Measurements from ENCODE around the gene VWA5B1.

The VWA5B1 gene

DNA sequence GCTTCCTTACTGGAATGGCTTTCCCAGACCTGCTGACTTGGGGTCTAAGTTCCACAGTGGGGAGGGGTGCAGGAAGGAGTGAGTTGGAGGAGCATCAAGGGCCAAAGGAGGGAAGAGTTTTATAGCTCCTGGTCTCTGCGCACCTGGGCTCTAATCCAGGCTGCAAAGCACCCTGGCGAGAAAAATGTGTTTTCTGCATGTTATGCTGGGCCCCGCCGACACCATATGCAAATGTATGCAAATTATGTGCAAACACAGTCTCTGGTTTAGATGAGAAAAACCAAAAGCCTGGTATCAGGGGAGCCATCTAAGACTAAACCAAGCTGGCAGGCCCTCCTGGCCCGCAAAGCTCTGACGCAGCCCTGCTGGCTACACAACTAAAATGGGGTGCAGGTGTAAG lies 95.0 kb downstream of the VWA5B1 start:
- no peak overlapping the region for H3K27ac Mint-ChIP-seq
- H3K9me3 Mint-ChIP-seq = no peaks in the 10 kb centered on the region
- peaks cover 62% of the 10 kb centered on the region for H3K27me3 Mint-ChIP-seq
- H3K4me3 Mint-ChIP-seq = no peak overlapping the region
- peaks cover 1% of the 10 kb centered on the region for H3K4me1 Mint-ChIP-seq (ENCODE audit: low read depth)
- no peaks in the 10 kb centered on the region for H3K36me3 Mint-ChIP-seq (ENCODE audit: low read depth)

- no peak overlapping the region for H3K4me3 Mint-ChIP-seq
- no peaks in the 10 kb centered on the region for H3K9me3 Mint-ChIP-seq
- H3K27me3 Mint-ChIP-seq = peaks cover 65% of the 10 kb centered on the region
Observed at GRCh38 chr1:20386323-20387081, 95.8 kb downstream of the VWA5B1 start.

GRCh38 chr1:20389571-20389970 lies 98.9 kb downstream of the VWA5B1 start:
- Mint-ChIP-seq H3K4me1 (ENCODE audit: low read depth) (no peaks in the 10 kb centered on the region), H3K36me3 (ENCODE audit: low read depth) (no peaks in the 10 kb centered on the region), H3K4me3 (no peak overlapping the region), H3K9me3 (peaks cover 9% of the 10 kb centered on the region), H3K27me3 (peaks cover 70% of the 10 kb centered on the region), H3K27ac (no peak overlapping the region)

More at GRCh38 chr1:20386323-20387081, 95.8 kb downstream of the VWA5B1 start:
- Mint-ChIP-seq H3K4me1 (ENCODE audit: low read depth) (no peaks in the 10 kb centered on the region), H3K36me3 (ENCODE audit: low read depth) (no peaks in the 10 kb centered on the region), H3K27ac (no peak overlapping the region)

DNA sequence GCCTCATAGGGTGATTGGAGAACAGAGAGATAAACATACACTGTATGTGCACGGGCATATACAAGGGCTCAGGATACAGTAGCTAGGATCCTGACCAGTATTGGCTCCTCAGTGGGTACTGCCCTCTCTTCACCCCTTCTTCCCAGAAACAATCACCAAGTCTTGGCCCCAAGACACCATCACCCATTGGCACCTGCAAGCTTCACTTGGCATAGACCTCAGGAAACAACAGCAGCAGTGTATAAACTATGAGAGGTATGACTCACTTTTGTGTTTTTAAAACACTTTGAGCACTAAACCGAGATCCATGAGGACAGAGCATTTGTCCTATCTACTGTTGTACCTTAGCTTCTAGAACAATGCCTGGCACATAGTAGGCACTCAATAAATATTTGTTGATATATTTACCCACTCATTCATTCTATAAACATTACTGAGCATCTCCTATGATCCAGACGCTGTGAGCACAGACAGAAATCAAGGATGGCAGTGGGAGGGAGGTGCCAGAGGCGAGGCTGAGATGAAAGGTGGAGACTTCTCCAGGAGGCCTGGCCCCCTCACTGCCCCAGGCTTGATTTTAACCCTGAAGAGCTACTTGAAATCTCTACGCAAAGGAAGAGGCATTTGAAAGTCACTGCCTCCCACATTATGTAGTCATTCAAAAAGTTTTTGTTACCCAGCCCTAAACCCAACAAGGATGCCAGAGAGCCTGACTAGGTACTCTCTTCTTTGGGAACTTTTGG lies 100.1 kb downstream of the VWA5B1 start:
- H3K9me3 Mint-ChIP-seq = peaks cover 9% of the 10 kb centered on the region
- no peak overlapping the region for H3K27ac Mint-ChIP-seq
- H3K4me3 Mint-ChIP-seq = no peak overlapping the region
- H3K4me1 Mint-ChIP-seq (ENCODE audit: low read depth) = no peaks in the 10 kb centered on the region
- H3K36me3 Mint-ChIP-seq (ENCODE audit: low read depth) = no peaks in the 10 kb centered on the region
- H3K27me3 Mint-ChIP-seq = peaks cover 62% of the 10 kb centered on the region

DNA sequence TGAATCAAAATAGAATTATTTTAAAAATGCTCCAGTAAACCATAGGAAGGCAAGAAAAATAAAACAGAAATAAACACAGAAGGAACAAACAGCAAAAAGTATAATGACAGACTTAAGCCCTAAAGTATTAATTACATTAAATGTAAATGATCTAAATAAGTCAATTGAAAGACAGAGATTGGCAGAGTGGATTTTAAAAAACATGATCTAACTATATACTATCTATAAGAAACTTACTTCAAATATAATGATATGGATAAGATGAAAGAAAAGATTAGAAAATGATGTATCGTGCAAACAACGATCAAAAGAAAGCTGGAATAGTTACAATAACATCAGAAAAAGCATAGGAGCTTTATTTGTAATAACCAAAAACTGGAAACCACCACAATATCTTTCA lies 104.6 kb downstream of the VWA5B1 start:
- Mint-ChIP-seq H3K27me3 (peaks cover 63% of the 10 kb centered on the region), H3K36me3 (ENCODE audit: low read depth) (no peaks in the 10 kb centered on the region), H3K9me3 (peaks cover 9% of the 10 kb centered on the region), H3K27ac (no peak overlapping the region), H3K4me1 (ENCODE audit: low read depth) (no peaks in the 10 kb centered on the region), H3K4me3 (no peak overlapping the region)

GRCh38 chr1:20398744-20399143 lies 108.1 kb downstream of the VWA5B1 start:
- Mint-ChIP-seq H3K9me3 (peaks cover 4% of the 10 kb centered on the region), H3K27ac (no peak overlapping the region), H3K4me3 (no peak overlapping the region), H3K4me1 (ENCODE audit: low read depth) (no peaks in the 10 kb centered on the region), H3K36me3 (ENCODE audit: low read depth) (no peaks in the 10 kb centered on the region), H3K27me3 (peaks cover 48% of the 10 kb centered on the region)

- no peaks in the 10 kb centered on the region for H3K4me1 Mint-ChIP-seq (ENCODE audit: low read depth)
- H3K4me3 Mint-ChIP-seq = no peak overlapping the region
- no peaks in the 10 kb centered on the region for H3K36me3 Mint-ChIP-seq (ENCODE audit: low read depth)
- H3K27ac Mint-ChIP-seq = no peak overlapping the region
- peaks cover 48% of the 10 kb centered on the region for H3K27me3 Mint-ChIP-seq
- no peaks in the 10 kb centered on the region for H3K9me3 Mint-ChIP-seq
Observed at GRCh38 chr1:20399196-20399595, 108.5 kb downstream of the VWA5B1 start.

DNA sequence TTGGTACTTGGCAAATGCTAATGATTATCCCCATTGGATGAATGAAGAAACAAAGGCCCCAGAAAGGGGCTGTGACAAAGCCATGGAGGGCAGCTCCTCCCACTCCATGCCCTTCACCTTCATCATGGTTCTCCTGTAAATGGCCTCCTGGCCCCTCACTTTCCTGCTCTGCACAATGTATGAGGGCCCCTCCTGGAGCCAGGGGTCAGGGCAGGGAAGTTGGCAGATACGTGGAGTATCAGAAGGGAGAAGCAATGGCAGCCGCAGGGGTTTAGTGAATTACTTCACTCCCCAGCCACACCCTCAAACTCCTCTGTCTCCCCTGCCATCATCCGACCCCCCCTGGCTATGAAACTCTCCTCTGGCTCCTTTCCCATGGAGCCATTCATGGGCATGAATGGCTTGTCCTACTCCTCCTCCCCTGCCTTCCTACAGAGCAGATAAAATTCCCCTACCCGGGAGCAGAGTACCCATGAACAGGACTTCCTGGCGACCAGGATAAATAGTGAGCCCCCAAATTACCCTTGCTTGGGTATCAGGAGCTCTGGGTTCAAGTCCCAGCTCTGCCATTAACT lies 109.0 kb downstream of the VWA5B1 start:
- H3K4me3 Mint-ChIP-seq = no peak overlapping the region
- no peaks in the 10 kb centered on the region for H3K4me1 Mint-ChIP-seq (ENCODE audit: low read depth)
- no peaks in the 10 kb centered on the region for H3K9me3 Mint-ChIP-seq
- H3K36me3 Mint-ChIP-seq (ENCODE audit: low read depth) = no peaks in the 10 kb centered on the region
- H3K27ac Mint-ChIP-seq = no peak overlapping the region
- peaks cover 48% of the 10 kb centered on the region for H3K27me3 Mint-ChIP-seq

DNA sequence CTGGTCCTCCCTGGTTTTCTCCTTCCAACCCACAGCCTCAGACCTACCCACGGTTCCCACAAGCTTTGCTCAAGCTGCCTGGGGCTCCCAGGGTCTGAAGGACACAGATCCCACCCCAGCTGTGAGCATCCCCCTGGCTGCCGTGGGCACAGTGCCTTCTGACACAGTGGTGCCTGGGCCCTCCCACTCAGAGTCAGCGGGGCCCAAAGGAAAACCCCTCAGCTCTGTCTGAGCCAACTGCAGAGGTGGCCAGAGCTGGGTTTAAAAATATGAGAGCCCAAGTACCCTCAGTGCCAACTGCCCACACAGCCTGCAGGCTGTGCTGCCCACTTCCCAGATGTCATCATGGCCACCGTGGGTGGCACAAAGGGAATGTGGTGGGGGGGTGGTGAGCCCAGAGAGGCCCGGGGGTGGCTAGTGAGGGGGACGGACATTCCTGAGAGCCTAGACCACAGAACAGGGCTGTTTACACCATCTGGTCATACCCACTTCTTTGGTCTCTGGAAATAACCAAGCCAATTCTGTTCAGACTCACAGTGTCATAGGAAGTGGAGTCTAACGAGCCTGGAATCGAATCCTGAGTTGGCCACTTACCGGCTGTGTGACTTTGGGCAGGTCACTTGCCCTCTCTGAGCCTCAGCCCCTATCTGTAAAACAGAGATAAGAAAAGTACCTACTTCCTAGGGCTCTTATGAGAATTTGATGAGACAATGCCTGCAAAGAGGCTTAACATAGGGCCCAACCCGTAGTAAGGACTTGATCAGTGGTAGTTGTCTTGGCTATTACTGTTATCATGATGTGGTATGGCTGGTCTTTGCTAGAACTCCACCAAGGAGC lies 109.9 kb downstream of the VWA5B1 start:
- H3K9me3 Mint-ChIP-seq = no peaks in the 10 kb centered on the region
- no peaks in the 10 kb centered on the region for H3K36me3 Mint-ChIP-seq (ENCODE audit: low read depth)
- no peak overlapping the region for H3K27ac Mint-ChIP-seq
- no peaks in the 10 kb centered on the region for H3K4me1 Mint-ChIP-seq (ENCODE audit: low read depth)
- H3K27me3 Mint-ChIP-seq = peaks cover 54% of the 10 kb centered on the region
- no peak overlapping the region for H3K4me3 Mint-ChIP-seq

- no peaks in the 10 kb centered on the region for H3K9me3 Mint-ChIP-seq
- no peak overlapping the region for H3K4me3 Mint-ChIP-seq
- no peaks in the 10 kb centered on the region for H3K4me1 Mint-ChIP-seq (ENCODE audit: low read depth)
- H3K27ac Mint-ChIP-seq = no peak overlapping the region
- H3K36me3 Mint-ChIP-seq (ENCODE audit: low read depth) = no peaks in the 10 kb centered on the region
- H3K27me3 Mint-ChIP-seq = peaks cover 61% of the 10 kb centered on the region
Observed at GRCh38 chr1:20401405-20402010, 110.8 kb downstream of the VWA5B1 start.

DNA sequence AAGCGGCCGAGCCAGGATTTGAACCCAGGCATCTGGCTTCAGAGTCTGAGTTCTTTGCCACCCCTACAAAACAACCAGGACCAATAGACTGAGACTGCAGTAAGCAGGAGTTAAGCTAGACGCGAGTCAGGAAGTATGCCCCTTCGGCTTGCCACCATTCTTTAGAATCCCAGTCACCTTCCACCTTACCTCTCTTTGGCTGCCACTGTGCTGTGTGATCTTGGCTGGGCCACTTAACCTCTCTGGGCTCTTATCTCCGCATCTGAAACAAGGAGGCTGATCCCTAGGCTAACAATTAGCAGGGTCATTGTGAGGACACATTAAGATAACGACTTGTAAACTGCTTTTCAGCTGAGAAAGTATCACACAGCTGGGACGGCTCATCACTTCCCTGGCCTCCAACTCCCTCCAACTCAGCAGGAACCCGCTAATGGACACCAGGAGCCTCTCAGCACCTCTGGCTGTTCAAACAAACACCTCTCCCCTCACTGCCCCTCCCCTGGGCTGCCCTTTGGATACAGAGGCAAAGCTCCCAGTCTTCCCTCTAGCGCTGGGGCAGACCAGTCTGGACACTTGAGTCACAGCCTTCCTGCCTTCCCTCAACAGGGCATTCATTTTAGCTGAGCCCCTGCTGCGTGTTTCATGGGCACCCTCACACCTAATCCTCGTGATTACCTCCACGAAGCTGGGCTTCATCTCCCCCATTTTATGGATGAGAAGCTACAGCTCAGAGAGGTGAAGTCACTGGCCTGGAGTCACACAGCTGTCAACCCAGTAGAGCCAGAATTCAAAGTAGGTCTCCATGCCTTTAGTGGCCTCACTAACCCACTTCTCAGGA lies 112.1 kb downstream of the VWA5B1 start:
- no peak overlapping the region for H3K4me3 Mint-ChIP-seq
- peaks cover 71% of the 10 kb centered on the region for H3K27me3 Mint-ChIP-seq

GRCh38 chr1:20403423-20404145 lies 112.9 kb downstream of the VWA5B1 start:
- Mint-ChIP-seq H3K27me3 (peaks cover 64% of the 10 kb centered on the region), H3K9me3 (no peaks in the 10 kb centered on the region), H3K27ac (no peak overlapping the region), H3K4me3 (no peak overlapping the region), H3K36me3 (ENCODE audit: low read depth) (no peaks in the 10 kb centered on the region), H3K4me1 (ENCODE audit: low read depth) (no peaks in the 10 kb centered on the region)

More for the DNA sequence above, 112.1 kb downstream of the VWA5B1 start:
- H3K27ac Mint-ChIP-seq = no peak overlapping the region
- H3K4me1 Mint-ChIP-seq (ENCODE audit: low read depth) = no peaks in the 10 kb centered on the region
- no peaks in the 10 kb centered on the region for H3K9me3 Mint-ChIP-seq
- H3K36me3 Mint-ChIP-seq (ENCODE audit: low read depth) = no peaks in the 10 kb centered on the region

DNA sequence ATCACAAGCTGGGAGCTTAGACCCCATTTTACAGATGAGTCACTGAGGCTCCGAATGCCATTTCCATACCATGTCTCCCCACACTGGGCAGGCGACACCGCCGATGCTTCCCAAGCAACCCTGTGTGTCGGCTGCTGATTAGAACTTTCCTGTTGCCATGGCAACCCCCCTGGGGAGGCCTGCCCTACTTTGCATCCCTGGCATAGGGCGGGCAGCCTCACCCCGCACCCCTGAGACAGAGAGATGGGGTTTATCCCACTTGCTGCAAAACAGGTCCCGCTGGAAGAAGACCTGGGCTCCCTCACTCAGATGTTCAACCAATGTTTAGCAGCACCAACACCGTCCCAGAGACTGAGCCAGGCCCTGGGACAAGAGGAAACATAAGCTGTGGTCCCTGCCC lies 113.8 kb downstream of the VWA5B1 start:
- Mint-ChIP-seq H3K4me1 (ENCODE audit: low read depth) (no peaks in the 10 kb centered on the region), H3K27ac (no peak overlapping the region), H3K36me3 (ENCODE audit: low read depth) (no peaks in the 10 kb centered on the region), H3K9me3 (no peaks in the 10 kb centered on the region), H3K4me3 (no peak overlapping the region), H3K27me3 (peaks cover 62% of the 10 kb centered on the region)

Data from stimulated activated naive CD8-positive, alpha-beta T cell treated with anti-CD3 and anti-CD28 coated beads, Interleukin-15, Interleukin-2, amounts not matched to agents 100 ng/mL and 50 ng/mL, for 24 hours (primary cell).